T-helper 2 cell treated with Interferon-gamma antibody and Interleukin-4, amounts not matched to agents 100 ng/mL and 5 ng/mL, for 36 hours (primary cell): Measurements from ENCODE around the gene PEX16. TPM values are rescaled to one million over a fixed set of nuclear protein-coding genes. Genes with fewer than 3 reads are reported as not detected.

Source experiments
- intact Hi-C: fragments of 100-400 bp; cut with micrococcal nuclease; formaldehyde crosslinking; loops from one replicate; pipeline ENCODE4 v1.15.1; 2023
- total RNA-seq: library from RNA; stranded (reverse); gene quantifications from 2 replicates; pipeline ENCODE4 v1.2.3, GENCODE V29; 2022

The PEX16 gene
- total RNA-seq: 49.7 and 53.7 TPM in 2 replicates

GRCh38 chr11:45917623-45918330, at the start of gene PEX16:
Gene PEX16, minus strand, starts transcription at chr11:45917877. Its CDS starts 66 bp downstream, at chr11:45917811.
- intact Hi-C loops: loop anchor here (1.0 to 2.0 kb wide), 8 partner anchors 18 to 783 kb away; partner anchors contain the start of genes ARHGAP1, CRY2, DGKZ and MAPK8IP1

- intact Hi-C loops: loop anchor here (1.0 to 10.0 kb wide), 3 partner anchors 41 to 340 kb away; no protein-coding TSS in a partner anchor
Measured at GRCh38 chr11:45964911-45965389, 47.3 kb upstream of the PEX16 start.

DNA sequence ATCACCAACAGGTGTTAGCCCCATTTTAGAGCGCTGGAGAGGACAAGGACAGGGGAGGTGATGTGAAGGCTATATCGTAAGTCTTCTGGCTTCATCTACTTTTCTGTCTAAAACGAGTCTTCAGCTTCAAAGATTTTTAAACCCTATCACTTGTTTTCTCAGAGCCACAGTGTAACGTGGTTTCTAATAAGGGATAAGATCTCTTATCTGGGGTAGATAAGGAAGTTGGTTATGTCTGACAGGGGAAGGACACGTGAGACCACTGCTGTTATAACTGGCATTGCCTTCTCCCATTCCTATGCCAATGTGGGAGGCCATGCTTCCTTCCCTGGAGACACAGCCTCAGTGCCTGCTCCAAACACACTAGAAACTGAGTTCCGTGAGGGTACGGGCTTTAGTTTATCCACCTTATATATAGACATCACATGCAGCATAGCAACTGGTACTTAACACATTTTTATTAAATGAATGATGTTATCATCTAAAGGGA, 44.1 kb upstream of the PEX16 start:
- intact Hi-C loops: loop anchor here (10.0 kb wide), 1 partner anchor 343 kb away; no protein-coding TSS in a partner anchor

GRCh38 chr11:45960387-45961095, 42.9 kb upstream of the PEX16 start:
- intact Hi-C loops: loop anchor here (10.0 kb wide), 1 partner anchor 344 kb away; no protein-coding TSS in a partner anchor

GRCh38 chr11:45959851-45960250, 42.2 kb upstream of the PEX16 start:
- intact Hi-C loops: loop anchor here (10.0 kb wide), 1 partner anchor 345 kb away; no protein-coding TSS in a partner anchor

DNA sequence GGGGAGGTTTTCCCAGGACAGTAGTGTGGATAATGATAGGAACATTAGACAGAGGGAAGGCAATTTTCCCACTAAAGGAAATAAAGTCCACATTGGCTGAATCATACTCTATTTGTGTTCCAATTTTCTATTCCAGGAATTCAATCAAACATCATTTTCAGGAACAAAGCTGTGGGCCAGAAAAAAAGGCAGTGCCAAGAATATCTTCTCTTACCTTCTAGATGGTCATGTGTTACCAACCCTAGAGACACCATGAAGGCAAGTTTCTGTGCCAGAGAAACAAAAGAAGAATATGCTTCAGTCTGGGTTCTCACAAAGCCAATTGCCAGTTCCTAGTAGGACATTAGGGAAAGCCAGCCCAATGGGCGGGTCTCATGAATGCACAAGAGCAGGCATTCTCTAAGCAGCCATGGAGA, 32.3 kb upstream of the PEX16 start:
- intact Hi-C loops: no loop called here

DNA sequence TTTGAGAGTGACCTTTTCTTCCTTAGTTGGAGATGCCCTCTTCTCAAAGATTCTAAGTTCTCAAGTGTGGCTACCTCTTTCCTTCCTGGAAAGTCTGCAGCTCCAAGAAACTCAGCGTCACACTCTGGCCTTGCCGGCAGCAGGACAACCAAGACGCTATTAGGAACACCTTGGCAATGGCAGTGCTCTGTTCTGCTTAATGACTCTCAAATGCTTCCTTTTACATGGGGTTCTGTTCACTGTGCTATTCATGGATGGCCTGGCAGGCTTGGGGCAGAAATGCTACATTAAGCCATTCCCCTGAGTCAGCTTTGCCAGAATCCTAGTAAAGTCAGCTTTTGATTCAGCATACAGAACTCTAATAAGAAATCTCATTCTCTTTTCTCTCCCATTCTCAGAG, 30.7 kb upstream of the PEX16 start:
- intact Hi-C loops: no loop called here

GRCh38 chr11:45947885-45948284, 30.2 kb upstream of the PEX16 start:
- intact Hi-C loops: no loop called here

DNA sequence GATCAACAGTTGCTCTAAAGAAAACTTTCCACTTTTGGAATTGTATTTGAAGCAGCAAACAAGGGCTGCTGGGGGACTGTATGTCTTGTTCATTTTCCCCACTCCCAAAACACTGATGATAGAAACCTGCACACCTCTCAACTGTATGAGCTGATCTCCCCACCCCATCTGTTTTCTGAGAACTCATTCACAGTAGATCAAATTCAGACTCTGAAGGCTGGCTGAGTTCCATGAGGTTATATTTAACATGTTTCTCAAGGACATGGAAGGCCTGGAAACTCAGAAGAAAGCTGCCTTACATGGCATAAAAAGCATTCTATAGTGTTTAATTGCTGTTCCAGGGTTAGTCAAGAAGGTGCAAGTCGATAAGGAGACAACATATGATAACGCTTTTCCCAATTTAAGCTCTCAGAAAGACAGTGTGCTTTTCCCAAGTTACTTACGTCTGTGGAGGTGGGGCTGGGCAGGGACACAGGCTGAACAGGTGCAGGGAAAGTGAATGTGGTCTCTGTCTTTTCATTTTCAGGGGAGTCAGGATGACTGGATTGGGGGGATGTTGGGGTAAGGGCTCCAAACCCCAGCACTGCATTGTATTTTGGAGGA, 27.8 kb upstream of the PEX16 start:
- intact Hi-C loops: no loop called here

GRCh38 chr11:45942381-45942780, 24.7 kb upstream of the PEX16 start:
- intact Hi-C loops: no loop called here

- intact Hi-C loops: no loop called here
Measured at GRCh38 chr11:45941285-45941684, 23.6 kb upstream of the PEX16 start.

DNA sequence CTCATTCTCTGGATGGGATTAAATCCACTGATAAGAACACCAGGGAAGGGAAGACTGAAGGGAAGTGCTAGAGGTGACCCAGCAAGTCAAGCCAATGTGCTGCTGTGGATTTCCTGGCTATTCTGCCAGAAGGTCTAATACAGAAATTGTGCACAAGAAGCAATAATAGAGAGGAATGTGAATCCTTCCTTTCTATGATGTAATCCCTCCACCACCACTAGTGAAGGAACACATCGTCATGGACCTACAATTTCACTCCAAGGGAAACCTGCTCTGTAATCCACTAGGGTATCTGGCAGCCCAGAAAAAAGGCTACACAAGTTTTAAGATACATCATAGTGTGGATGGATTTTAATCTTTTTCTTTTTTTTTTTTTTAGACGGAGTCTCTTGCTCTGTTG, 22.2 kb upstream of the PEX16 start:
- intact Hi-C loops: no loop called here

DNA sequence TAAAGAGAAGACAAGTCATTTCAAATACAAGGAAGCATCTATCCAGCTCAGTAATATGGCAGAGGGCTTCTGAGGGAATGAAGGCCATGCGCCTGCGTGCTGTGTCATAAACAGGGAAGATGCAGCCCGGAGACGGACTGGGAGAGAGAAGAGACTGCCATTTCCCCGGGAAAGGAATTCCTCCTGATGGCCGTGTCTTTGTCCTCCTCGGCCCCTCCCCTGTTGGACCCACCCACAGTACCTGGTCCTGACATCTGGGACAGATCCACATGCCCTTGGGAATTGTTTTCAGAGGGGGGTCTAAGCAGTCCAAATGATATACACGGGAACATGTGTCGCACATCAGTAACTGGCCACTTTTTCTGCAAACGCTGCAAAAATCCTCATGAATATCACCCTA, 20.2 kb upstream of the PEX16 start:
- intact Hi-C loops: no loop called here

DNA sequence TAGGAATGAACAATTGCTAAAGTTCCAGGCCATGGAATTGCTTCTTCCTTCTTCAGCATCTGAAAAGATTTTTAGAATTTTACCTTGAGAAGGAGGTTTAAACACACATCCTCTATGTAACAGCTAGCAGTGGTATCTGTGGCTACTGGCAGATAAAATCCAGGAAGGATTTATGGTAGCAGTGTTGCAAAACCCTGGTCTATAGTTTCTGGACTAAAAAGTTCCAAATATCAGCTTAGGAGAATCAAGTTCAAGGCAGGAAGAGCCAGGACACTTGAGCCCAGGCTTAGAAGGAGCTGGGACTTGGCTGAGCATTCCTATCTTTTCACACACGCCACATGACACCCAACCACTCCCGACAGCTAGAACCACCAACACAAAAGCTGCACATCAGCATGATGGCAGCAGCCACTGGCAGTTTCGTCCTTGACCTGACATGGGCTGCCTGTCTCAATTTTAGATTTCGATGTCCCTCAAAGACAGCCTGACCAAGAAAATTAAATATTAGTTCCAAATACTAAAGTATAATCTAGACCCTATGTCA, 18.9 kb upstream of the PEX16 start:
- intact Hi-C loops: no loop called here

DNA sequence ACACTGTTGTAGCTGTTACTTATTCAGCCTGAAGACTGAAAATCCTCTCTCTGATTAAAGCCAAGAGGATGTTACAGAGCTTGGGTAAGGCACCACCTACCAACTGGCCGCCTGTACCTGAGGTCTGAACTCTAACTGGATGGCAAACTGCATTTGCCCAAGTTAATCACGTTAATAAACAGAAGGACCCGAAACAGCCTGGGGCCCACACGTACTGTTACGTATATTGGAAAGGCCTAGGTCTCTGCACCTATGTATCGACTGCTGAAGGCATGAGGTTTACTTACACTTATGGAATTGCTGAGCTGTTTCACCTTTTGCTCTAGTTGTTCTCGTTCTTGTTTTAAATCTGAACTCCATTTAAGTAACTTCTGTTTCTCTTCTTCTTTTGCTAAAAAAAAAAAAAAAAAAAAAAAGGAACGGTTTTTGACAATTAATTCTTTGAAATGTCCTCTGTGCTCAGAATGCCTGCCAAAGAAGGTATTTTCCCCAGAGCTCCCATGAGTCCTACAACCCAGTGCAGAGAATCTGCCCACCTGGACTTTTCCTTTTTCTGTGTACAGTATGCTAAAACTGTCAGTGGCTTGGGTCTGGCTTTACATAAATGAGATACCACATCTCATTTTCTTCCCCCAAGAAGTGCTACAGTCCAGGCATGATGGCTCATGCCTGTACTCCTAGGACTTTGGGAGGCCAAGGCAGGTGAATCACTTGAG, 17.8 kb upstream of the PEX16 start:
- intact Hi-C loops: no loop called here

DNA sequence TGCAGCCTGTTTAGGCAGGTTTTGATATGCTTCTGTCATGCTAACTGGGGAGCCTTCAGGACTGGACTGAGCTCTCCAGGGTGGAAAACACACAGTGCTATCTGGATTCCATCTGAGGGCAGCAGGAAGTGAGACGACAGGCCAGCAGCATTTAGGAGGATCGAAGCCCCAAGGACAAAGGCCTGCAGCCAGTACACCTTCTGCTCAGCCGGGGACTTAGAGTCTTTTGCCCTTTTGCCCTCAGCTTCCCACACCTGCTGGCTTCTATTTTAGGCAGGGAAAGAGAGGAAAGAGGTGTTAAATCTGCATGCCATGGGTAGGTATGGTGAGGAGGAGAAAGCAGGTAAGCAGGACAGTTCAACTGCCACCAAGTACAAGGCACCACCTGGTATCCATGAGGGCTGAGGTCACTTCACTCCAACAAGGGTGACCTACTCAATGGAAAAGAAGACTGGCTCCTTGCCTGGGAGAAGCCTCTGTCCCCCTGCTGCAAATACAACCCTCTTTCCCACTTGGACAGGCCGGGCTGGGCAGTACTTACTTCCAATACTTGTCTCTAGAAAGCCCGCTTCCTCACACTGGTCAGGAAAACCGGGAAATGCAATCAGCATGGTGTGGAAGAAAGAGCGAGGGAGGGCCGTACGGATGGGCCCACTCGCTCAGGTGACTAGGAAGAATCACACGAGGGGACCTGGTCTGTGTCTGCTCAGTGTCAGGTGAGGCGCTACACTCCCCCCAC, 17.1 kb upstream of the PEX16 start:
- intact Hi-C loops: no loop called here

DNA sequence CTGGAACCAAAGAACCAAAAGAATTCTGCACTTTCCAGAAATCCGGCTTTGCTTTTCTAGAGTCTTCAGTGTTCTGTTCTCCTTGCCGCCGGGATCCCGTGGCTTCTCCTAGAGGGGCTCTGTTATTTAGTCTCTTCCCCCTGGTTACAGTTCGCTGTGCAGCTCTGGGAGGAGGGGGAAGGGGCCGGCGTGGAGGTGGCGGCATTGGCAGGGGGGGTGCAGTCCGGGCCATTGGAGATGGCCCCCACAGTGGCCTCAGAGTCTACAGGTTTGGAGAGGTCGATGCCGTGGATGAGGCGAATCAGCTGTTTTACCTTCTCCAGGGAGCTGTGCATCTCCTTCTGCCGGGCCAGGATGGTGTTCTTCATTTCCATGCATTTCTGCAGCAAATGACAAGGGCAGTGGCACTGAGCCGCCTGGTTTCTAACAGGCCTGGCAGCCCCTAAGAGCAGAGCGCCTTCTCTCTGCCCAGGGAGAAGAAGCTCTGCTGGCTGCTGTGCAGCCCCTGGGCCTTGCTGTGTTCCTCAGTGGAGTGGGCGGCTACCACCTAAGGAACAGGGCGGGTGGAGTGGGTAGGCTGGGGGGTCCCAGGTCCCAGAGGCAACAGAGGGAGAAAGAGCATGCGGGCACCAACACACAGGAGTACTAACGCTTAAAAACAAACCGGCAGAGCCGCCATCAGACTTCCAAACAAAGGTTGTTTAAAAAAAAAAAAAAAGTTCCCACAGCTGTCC, 16.3 kb upstream of the PEX16 start:
- intact Hi-C loops: no loop called here

- intact Hi-C loops: no loop called here
Measured at GRCh38 chr11:45933131-45933831, 15.6 kb upstream of the PEX16 start.

- intact Hi-C loops: no loop called here
Measured at GRCh38 chr11:45932217-45932616, 14.5 kb upstream of the PEX16 start.
